ENCODE data around the gene PCGF1. TPM values are rescaled to one million over a fixed set of nuclear protein-coding genes. Genes with fewer than 3 reads are reported as not detected.

The PCGF1 gene
- total RNA-seq, 1 experiment from 2014 or later = 28.1 TPM

DNA sequence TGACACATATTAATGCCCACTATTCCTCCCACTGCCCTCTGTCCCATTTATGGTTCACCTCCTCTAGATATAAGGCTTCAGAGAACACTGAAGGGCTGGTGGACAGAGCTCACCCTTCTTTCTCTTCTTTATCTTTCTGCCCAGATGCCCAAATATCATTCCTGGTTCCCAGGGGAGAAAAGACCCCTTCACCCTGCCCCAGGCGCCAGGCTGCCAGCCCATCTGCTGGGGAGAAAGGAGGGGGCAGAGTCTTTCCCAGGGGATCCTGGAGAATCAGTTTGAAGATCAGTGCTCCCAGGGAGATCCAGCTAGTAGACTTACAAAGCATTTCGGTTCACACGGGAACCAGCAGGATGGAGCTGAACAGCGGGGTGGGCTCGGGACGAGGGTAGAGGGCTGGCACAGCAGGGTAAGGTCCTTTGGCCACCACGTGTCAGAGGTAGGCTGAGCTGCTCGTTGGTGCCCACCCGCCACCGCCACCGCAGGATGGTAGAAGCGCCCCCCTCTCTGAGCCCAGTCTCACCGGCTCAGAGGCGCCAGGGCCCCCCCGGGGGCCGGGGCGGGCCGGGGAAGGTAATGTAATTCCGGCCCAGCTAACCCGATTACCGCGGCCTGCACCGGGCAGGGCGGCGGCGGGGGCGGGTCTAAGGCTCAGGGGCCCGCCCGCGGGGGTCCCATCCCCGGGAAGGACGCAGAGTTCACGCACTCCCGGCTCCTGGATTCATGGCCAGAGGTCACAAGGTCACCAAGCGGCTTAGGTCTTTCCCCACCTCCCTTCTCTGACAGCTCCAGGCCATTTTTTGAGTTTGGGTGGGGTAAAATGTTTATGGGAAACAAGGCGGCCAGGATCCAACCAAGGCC lies 5.5 kb upstream of the PCGF1 start:
- H2BK20ac ChIP-seq (ENCODE audit: low read depth, low read length, poor library complexity, severe bottlenecking) = no peak overlapping the region
- no peak overlapping the region for H3K56ac ChIP-seq (ENCODE audit: insufficient read length, low read depth, low read length)
- H2BK15ac ChIP-seq (ENCODE audit: low read depth, low read length) = no peak overlapping the region
- H4K91ac ChIP-seq (ENCODE audit: insufficient read length, low read depth, low read length) = no peak overlapping the region
- H2BK5ac ChIP-seq (ENCODE audit: insufficient read length, low read length) = no peak overlapping the region
- H4K5ac ChIP-seq (ENCODE audit: insufficient read length, low read depth, low read length) = no peak overlapping the region
- H3K9me3 Mint-ChIP-seq = peaks cover 13 to 17% of the 10 kb centered on the region in 2 experiments
- no peak for DNase-seq
- H3K4me2 ChIP-seq (ENCODE audit: insufficient read depth, insufficient read length, low read length) = peak overlapping the region; percentile 49
- WGBS (ENCODE audit: extremely low coverage, insufficient read length, low lambda C conversion rate) = no CpG with 5 or more reads among the region's 36 CpGs
- H3K27me3 Mint-ChIP-seq (ENCODE audit: low read depth) = peaks cover 94% of the 10 kb centered on the region
- no peak overlapping the region for H3K27ac Mint-ChIP-seq
- H3K36me3 Mint-ChIP-seq (ENCODE audit: insufficient read depth in 1 of 3, low read depth in 3 of 3) = peaks cover 5 to 8% (median 6%) of the 10 kb centered on the region in 3 experiments; a peak in 6 of 7 replicates
- no peak overlapping the region for H2BK12ac ChIP-seq (ENCODE audit: insufficient read length, low read depth, low read length)
- no peaks in the 10 kb centered on the region for H3K79me2 ChIP-seq (ENCODE audit: insufficient read depth, low read length)
- no peak overlapping the region for H2AFZ ChIP-seq (ENCODE audit: low read length)
- no peak overlapping the region for H2BK120ac ChIP-seq (ENCODE audit: low read depth, low read length, poor library complexity, severe bottlenecking)
- H3K27ac ChIP-seq (ENCODE audit: insufficient read length, low read depth, low read length) = no peak overlapping the region
- H3K27me3 ChIP-seq (ENCODE audit: insufficient read depth, low read length) = peaks cover 76% of the 10 kb centered on the region
- TF ChIP-seq, protein P1, sequence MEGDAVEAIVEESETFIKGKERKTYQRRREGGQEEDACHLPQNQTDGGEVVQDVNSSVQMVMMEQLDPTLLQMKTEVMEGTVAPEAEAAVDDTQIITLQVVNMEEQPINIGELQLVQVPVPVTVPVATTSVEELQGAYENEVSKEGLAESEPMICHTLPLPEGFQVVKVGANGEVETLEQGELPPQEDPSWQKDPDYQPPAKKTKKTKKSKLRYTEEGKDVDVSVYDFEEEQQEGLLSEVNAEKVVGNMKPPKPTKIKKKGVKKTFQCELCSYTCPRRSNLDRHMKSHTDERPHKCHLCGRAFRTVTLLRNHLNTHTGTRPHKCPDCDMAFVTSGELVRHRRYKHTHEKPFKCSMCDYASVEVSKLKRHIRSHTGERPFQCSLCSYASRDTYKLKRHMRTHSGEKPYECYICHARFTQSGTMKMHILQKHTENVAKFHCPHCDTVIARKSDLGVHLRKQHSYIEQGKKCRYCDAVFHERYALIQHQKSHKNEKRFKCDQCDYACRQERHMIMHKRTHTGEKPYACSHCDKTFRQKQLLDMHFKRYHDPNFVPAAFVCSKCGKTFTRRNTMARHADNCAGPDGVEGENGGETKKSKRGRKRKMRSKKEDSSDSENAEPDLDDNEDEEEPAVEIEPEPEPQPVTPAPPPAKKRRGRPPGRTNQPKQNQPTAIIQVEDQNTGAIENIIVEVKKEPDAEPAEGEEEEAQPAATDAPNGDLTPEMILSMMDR (conservative IDR thresholded peaks at IDR 0.05) = no peak
- H4K8ac ChIP-seq (replicated peaks; ENCODE audit: insufficient read length, low read depth, low read length) = no peak overlapping the region
- H2AK5ac ChIP-seq (ENCODE audit: insufficient read length, low read length) = no peak overlapping the region
- H3K14ac ChIP-seq (ENCODE audit: insufficient read depth, low read length) = no peak overlapping the region; the same call in 1 of the 2 replicates
- no peak overlapping the region for H3K18ac ChIP-seq (ENCODE audit: insufficient read length, low read depth, low read length)
- H3K9ac ChIP-seq (ENCODE audit: extremely low read depth, insufficient read length, low read length) = no peak overlapping the region
- no peak overlapping the region for H3K4ac ChIP-seq (ENCODE audit: low read depth, low read length)
- H3K4me1 ChIP-seq (ENCODE audit: insufficient read depth, low read length) = no peaks in the 10 kb centered on the region
- H3K79me1 ChIP-seq (ENCODE audit: insufficient read depth, low read depth, low read length, poor library complexity, severe bottlenecking) = no peaks in the 10 kb centered on the region
- H3K4me1 Mint-ChIP-seq = peaks cover 20 to 23% of the 10 kb centered on the region in 2 experiments
- no peak overlapping the region for H3T11ph ChIP-seq (ENCODE audit: low read length)
- H3K23ac ChIP-seq (ENCODE audit: insufficient read length, low read depth, low read length) = no peak overlapping the region
- H3K4me3 Mint-ChIP-seq = peak overlapping the region; percentile 34 to 74
- no peaks in the 10 kb centered on the region for H3K9me3 ChIP-seq (ENCODE audit: control insufficient read depth, low read depth, low read length)
- peaks cover 23% of the 10 kb centered on the region for H3K23me2 ChIP-seq (ENCODE audit: insufficient read length, low read depth, low read length, poor library complexity, severe bottlenecking)
- H4K20me1 ChIP-seq (ENCODE audit: control insufficient read depth, insufficient read depth, insufficient read length) = no peaks in the 10 kb centered on the region

Data from H9 (cell line).